Body of pancreas (tissue), 4 donors: ENCODE measurements around the gene PIAS2. TPM values are rescaled to one million over a fixed set of nuclear protein-coding genes. Genes with fewer than 3 reads are reported as not detected.

Experiments used
- ATAC-seq: fragments of 150-250 bp; one replicate; pipeline ENCODE4 v1.9.1; 2016
- DNase-seq, 4 donors: peaks; one replicate each; pipeline ENCODE4 v3.0.0-alpha.2; 2019
- H3K27ac ChIP-seq, 4 donors: fragments of 200-600 bp; sonication (generic); 1 replicate in 3 of 4; 2 replicates in 1 of 4; pipeline versions ENCODE4 v1.5.1 to v1.6.1; 2016 to 2019; ENCODE audit warnings: mild to moderate bottlenecking in 1 of 4, mixed read lengths in 1 of 4, moderate library complexity in 1 of 4
- H3K27me3 ChIP-seq, 2 donors: fragments of 200-600 bp; sonication (generic); one replicate each; pipeline ENCODE4 v1.6.0; 2016; ENCODE audit warnings: mild to moderate bottlenecking in 1 of 2
- H3K36me3 ChIP-seq, 2 donors: fragments of 200-600 bp; sonication (generic); replicated peaks in 1 of 2; 2 replicates each; pipeline ENCODE4 v1.5.1; 2016; ENCODE audit warnings: low read depth in 2 of 2; ENCODE audit not compliant: insufficient read depth in 1 of 2
- H3K4me1 ChIP-seq: fragments of 200-600 bp; sonication (generic); one replicate; pipeline ENCODE4 v1.6.0; 2016
- H3K4me3 ChIP-seq, 2 donors: fragments of 200-600 bp; sonication (generic); 1 replicate in 1 of 2; 2 replicates in 1 of 2; pipeline ENCODE4 v1.5.1; 2016 to 2019
- H3K9me3 ChIP-seq, 3 donors: fragments of 200-600 bp; sonication (generic); 1 replicate in 2 of 3; 2 replicates in 1 of 3; pipeline ENCODE4 v1.5.1; 2016
- CTCF ChIP-seq, 7 experiments: fragments of 450-650 bp in 4 of 7; fragments of 200-600 bp in 3 of 7; sonication (generic) in 3 of 7; IDR thresholded peaks; one replicate each; pipeline ENCODE4 v1.5.1; 2016 to 2019; ENCODE audit warnings: antibody characterized with exemption in 7 of 7
- POLR2A ChIP-seq, 3 donors: fragments of 450-650 bp; IDR thresholded peaks; one replicate each; pipeline ENCODE4 v1.6.1; 2016; ENCODE audit warnings: antibody characterized with exemption in 3 of 3, mild to moderate bottlenecking in 2 of 3
- WGBS, 2 donors: methylation state at CpG; one replicate each; pipeline ENCODE4 v1.1.5; 2017; 5-methylcytosine and 5-hydroxymethylcytosine counted together
- intact Hi-C: fragments of 100-400 bp; cut with DNase I; formaldehyde crosslinking; loops from one replicate; pipeline ENCODE4 v1.15.1; 2023
- total RNA-seq, 2 donors: library from RNA; depleted of rRNA; stranded (reverse); fragments of >200 nt; gene quantifications; one replicate each; pipeline ENCODE4 v1.1.0, GENCODE V29; 2016

PIAS2 gene
- total RNA-seq, 2 donors from 2014 or later = 12.5 to 15.6 TPM

DNA sequence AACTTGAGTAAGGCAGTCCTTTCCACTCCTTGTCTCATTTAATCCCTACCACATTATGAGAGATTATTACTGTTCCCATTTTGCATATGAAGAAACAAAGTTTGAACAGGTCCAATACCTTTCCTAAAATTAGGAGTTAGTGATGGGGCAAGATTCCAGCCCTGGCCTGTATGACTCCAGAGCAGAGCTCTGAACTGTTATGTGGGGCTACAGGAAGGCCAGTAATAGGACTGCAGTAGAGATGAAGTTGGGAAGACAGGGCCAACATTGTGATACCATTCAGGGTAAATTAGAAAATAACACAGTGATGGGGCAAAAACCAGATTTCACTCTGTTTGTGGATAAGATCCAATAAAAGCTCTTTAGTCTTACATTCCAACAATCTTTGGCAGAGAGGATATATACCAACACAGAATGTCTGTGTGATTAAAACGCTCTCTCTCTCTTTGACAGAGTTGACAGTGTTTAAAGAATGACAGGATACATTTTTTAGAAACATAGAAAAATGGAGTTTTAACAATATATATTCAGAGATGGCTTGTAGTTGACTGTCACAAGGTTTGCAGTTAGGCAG lies 22.8 kb upstream of the PIAS2 start:
- DNase-seq (no peak), ATAC-seq (no peak)
- Histone ChIP-seq H3K27me3 (no peaks in the 10 kb centered on the region), H3K27ac (no peak overlapping the region), H3K4me3 (no peak overlapping the region), H3K9me3 (no peaks in the 10 kb centered on the region), H3K36me3 (no peaks in the 10 kb centered on the region), H3K4me1 (no peaks in the 10 kb centered on the region)
- intact Hi-C loops = no loop called here
- 58 to 75% methylated on average over 1 of the region's 1 CpG for WGBS, 2 donors
- no peak for TF ChIP-seq CTCF (IDR thresholded peaks at IDR 0.05)
- no peak for TF ChIP-seq POLR2A (IDR thresholded peaks at IDR 0.05)

- ATAC-seq = peak; percentile 53
- H3K9me3 ChIP-seq = no peaks in the 10 kb centered on the region
- TF ChIP-seq CTCF (IDR thresholded peaks at IDR 0.05) = no peak
- no peak for TF ChIP-seq POLR2A (IDR thresholded peaks at IDR 0.05)
- no peak overlapping the region for H3K4me3 ChIP-seq
- no peaks in the 10 kb centered on the region for H3K4me1 ChIP-seq
- no peak overlapping the region for H3K27ac ChIP-seq
- peak in 1 of 4 donors; percentile 7 for DNase-seq
- no peaks in the 10 kb centered on the region for H3K36me3 ChIP-seq
- H3K27me3 ChIP-seq = no peaks in the 10 kb centered on the region
- intact Hi-C loops = no loop called here
- 83 to 84% methylated on average over 1 of the region's 1 CpG for WGBS, 2 donors
Measured at GRCh38 chr18:46939337-46939963, 22.1 kb upstream of the PIAS2 start.

GRCh38 chr18:46920653-46921052 lies 3.3 kb upstream of the PIAS2 start:
- 89 to 95% methylated on average over 1 of the region's 1 CpG for WGBS, 2 donors
- H3K4me1 ChIP-seq = peaks cover 10% of the 10 kb centered on the region
- intact Hi-C loops = no loop called here
- DNase-seq = no peak
- no peaks in the 10 kb centered on the region for H3K36me3 ChIP-seq
- TF ChIP-seq POLR2A (IDR thresholded peaks at IDR 0.05) (no peak), CTCF (IDR thresholded peaks at IDR 0.05) (no peak)
- no peak for ATAC-seq
- no peak overlapping the region for H3K27ac ChIP-seq
- H3K27me3 ChIP-seq = no peaks in the 10 kb centered on the region
- H3K4me3 ChIP-seq = no peak overlapping the region
- H3K9me3 ChIP-seq = no peaks in the 10 kb centered on the region

GRCh38 chr18:46920067-46920466 lies 2.8 kb upstream of the PIAS2 start:
- 10 to 43% methylated on average over 2 of the region's 2 CpGs for WGBS, 2 donors
- intact Hi-C loops = no loop called here
- no peaks in the 10 kb centered on the region for H3K9me3 ChIP-seq
- no peak overlapping the region for H3K27ac ChIP-seq
- TF ChIP-seq POLR2A (IDR thresholded peaks at IDR 0.05) (no peak), CTCF (IDR thresholded peaks at IDR 0.05) (no peak)
- H3K4me1 ChIP-seq = peaks cover 16% of the 10 kb centered on the region
- DNase-seq (no peak), ATAC-seq (no peak)
- H3K36me3 ChIP-seq = no peaks in the 10 kb centered on the region
- no peaks in the 10 kb centered on the region for H3K27me3 ChIP-seq
- H3K4me3 ChIP-seq = no peak overlapping the region
